Right ventricle myocardium inferior (tissue), 1 donor: ENCODE data around the gene MNT. TPM values are rescaled to one million over a fixed set of nuclear protein-coding genes. Genes with fewer than 3 reads are reported as not detected.
"Not testable (repeated sequence)": the region's sequence is repeated elsewhere in the genome, so short reads cannot be mapped to it uniquely, and the experiment has no call there.

Source experiments
- ATAC-seq: fragments of 200-7000 bp; cut with Tn5 transposase; one replicate; pipeline ENCODE4 v1.9.1; 2020; ENCODE audit warnings: mild to moderate bottlenecking, moderate library complexity
- DNase-seq: peaks from one replicate; pipeline ENCODE4 v3.0.0; 2021; ENCODE audit errors: missing footprints
- intact Hi-C: fragments of 100-400 bp; cut with DNase I; formaldehyde crosslinking; loops from one replicate; pipeline ENCODE4 v1.11.0; 2022
- long read RNA-seq: library from polyadenylated mRNA; unstranded; transcript quantifications from one replicate; pipeline ENCODE4 v2.0.0, GENCODE V29; 2021
- total RNA-seq: library from RNA; stranded (reverse); fragmentation: NEBNext Ultra II Directional; extraction: Animal tissue kit (Norgen Biotek cat#: 25700); gene quantifications from one replicate; pipeline ENCODE4 v1.2.1, GENCODE V29; 2021
- donor health status: DM: no; HTN: yes; CAD: no; lungs with severe emphysema.

Gene MNT, protein sequence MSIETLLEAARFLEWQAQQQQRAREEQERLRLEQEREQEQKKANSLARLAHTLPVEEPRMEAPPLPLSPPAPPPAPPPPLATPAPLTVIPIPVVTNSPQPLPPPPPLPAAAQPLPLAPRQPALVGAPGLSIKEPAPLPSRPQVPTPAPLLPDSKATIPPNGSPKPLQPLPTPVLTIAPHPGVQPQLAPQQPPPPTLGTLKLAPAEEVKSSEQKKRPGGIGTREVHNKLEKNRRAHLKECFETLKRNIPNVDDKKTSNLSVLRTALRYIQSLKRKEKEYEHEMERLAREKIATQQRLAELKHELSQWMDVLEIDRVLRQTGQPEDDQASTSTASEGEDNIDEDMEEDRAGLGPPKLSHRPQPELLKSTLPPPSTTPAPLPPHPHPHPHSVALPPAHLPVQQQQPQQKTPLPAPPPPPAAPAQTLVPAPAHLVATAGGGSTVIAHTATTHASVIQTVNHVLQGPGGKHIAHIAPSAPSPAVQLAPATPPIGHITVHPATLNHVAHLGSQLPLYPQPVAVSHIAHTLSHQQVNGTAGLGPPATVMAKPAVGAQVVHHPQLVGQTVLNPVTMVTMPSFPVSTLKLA
- 10.9 TPM for total RNA-seq
- long read RNA-seq, partial matches to known transcripts = 0 of 2 reads
- long read RNA-seq, other reads (novel, unspliced or antisense) = 2 of 2 reads

DNA sequence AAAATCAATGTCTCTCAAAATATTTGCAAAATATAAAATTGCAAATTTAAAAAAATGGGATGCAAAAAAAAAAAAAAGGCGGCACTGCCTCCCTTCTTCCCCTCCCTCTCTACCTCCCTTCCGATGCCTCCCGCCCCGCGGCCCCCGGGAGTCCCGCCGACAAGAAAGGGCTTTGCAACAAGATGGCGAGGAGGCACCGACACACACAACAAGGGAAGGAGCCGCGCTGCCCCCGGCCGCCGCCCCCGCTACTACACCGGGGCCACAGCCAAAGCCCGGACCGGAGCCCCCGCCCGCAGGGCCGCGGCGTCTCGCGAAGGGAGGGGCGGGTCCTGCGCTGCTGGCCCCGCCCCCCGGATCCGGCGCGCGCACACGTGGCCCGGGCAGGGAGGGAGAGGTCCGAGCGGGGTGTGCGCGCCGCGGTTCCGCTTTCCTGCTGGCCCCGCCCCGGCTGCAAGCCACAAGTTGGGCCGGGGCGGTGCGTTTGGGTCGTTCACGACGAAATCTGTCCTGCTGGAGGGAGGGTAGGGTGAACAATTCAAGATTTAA lies at the start of gene MNT:
TSS of gene MNT (minus strand) at position 184 of the 549 bp plus-strand sequence. CDS start 348 bp downstream, outside the sequence.
- intact Hi-C loops = loop anchor here (1.0 to 5.0 kb wide), 3 partner anchors 8 to 311 kb away; partner anchors contain the start of genes CLUH, SGSM2 and TSR1
- ATAC-seq (peak; percentile 68), DNase-seq (peak; percentile 98)

DNA sequence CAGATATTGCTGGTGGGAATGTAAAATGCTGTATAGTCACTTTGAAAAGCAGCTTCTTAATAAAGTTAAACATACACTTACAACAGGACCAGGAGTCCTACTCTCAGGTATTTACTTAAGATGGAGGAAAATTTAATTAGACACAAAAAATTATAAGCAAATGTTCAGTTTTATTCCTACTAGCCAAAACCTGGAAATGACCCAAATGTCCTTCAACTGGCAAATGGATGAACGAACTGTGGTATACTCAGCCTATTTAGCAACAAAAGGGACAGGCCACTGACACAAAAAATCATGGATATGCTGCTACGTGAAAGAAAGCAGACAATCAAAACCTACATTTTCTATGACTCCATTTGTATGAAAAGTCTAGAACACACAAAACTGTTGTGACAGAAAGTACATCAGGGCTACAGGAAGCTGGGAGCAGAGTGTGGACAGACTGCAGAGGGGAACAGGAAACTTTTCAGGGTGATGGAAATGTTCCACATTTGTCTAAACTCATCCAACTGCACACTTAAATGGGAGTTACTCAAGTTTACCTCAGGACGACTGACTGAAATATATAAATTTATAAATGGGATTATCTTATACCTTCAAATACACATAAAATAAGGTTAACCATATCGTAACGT lies 49.3 kb upstream of the MNT start:
- intact Hi-C loops = no loop called here
- ATAC-seq (no peak), DNase-seq (no peak)

DNA sequence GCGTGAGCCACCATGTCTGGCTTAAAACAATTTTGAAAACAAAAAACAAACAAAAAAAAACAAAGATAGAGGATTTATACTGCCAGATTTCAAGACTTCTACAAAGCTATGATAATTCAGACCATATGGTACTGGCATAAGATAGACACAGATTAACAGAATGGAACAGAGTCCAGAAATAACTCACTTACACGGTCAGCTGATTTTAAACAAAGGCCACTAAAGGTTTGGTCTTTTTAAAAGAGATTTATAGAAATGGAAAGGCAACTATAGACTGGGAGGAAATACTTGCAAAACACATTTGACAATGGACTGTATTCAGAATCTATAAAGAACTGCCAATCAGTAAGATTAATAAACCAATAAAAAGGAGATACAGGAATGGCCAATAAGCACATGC lies 48.6 kb upstream of the MNT start:
- DNase-seq (no peak), ATAC-seq (no peak)
- intact Hi-C loops = no loop called here

DNA sequence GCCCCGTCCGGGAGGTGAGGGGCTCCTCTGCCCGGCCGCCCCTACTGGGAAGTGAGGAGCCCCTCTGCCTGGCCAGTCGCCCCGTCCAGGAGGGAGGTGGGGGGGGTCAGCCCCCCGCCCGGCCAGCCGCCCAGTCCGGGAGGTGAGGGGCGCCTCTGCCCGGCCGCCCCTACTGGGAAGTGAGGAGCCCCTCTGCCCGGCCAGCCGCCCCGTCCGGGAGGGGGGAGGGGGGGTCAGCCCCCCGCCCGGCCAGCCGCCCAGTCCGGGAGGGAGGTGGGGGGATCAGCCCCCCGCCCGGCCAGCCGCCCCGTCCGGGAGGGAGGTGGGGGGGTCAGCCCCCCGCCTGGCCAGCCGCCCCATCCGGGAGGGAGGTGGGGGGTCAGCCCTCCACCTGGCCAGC lies 46.6 kb upstream of the MNT start:
- DNase-seq, intact Hi-C loops, ATAC-seq: not testable (repeated sequence)

DNA sequence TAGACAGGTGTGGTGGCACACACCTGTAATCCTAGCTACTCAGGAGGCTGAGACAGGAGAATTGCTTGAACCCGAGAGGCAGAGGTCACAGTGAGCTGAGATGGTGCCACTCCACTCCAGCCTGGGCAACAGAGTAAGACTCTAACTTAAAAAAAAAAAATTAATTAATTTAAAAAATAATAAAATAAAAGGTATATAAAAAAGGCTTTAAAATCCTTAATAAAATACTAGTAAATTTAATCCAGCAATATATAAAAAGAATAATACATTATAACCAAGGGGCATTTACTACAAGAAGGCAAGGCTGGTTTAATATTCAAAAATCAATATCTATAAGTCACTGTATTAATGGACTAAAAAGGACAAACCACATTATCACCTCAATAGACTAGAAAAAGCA lies 44.8 kb upstream of the MNT start:
- intact Hi-C loops = no loop called here
- no peak for ATAC-seq
- DNase-seq = no peak

DNA sequence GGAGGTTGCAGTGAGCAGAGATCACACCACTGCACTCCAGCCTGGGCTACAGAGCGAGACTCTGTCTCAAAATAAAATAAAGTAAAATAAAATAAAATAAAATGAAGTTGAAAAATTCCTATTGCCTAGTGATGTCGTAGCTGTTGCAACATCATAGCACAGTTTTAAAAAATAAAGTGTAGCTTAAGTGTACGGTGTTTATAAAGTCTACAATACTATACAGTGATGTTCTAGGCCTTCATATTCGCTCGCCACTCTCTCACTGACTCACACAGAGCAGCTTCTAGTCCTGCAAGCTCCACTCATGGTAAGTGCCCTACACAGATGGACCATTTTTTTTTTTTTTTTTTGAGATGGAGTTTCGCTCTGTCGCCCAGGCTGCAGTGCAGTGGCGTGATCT lies 43.5 kb upstream of the MNT start:
- DNase-seq (no peak), ATAC-seq (no peak)
- intact Hi-C loops = no loop called here

DNA sequence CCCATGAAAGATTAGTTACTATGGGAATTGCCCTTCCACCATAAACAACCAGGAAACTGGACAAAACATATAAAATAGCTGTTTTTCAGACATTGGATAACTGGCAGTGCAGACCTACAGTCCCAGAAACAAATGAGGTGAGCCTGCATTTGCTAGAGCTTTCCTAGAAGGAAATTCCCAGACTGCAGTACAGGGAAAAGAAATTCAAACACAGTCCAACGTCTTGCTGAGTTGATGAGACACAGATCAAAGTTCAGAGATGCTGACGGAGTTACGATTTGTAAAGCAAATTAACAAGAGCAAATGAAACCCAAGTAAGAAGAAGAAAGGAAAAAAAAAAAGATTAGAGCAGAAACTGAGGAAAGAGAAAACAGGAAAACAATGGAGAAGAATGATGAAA lies 41.3 kb upstream of the MNT start:
- no peak for DNase-seq
- intact Hi-C loops = no loop called here
- no peak for ATAC-seq

DNA sequence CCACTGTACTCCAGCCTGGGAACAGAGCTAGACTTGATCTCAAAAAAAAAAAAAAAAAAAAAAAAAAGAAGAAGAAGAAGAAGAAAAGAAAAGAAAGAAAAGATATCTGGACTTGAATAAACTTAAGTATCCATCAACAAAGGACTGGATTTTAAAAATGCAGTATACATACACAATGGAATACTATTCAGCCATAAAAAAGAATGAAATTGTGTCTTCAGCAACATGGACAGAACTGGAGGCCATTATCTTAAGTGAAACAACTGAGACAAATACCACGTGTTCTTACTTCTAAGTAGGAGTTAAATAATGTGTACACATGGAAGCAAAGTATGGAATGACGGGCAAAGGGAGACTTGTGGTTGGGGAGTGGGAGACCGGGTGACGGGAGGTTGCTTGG lies 40.1 kb upstream of the MNT start:
- ATAC-seq (no peak), DNase-seq (no peak)
- intact Hi-C loops = no loop called here

DNA sequence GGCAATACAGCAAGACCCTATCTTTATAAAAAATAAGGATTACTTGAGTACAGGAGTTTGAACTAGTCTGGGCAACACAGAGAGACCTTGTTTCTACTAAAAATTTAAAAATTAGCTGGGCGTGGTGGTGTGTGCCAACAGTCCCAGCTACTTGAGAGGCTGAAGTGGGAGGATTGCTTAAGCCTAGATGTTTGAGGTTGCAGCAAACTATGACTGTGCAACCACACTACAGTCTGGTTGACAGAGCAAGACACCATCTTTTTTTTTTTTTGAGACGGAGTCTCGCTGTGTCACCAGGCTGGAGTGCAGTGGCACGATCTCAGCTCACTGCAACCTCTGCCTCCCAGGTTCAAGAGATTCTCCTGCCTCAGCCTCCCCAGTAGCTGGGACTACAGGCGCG lies 39.1 kb upstream of the MNT start:
- intact Hi-C loops, ATAC-seq, DNase-seq: not testable (repeated sequence)

DNA sequence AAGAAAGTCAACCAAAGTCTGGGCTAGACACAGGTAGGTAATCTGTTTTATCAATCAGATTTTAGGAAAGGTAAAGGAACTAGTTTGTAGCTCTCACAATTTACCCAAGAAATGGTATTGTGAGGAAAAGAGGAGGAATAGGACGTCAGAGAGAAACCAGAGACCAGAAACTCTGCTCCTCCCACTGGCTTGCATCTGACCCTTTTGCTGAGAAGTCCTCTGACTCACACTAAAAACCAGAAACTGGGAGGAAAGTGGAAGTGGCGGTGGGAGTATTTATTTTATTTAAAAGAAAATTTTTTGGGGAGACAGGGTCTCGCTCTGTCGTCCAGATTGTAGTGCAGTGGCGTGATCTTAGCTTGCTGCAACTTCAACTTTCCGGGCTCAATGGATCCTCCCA lies 38.0 kb upstream of the MNT start:
- no peak for DNase-seq
- intact Hi-C loops = no loop called here
- ATAC-seq = no peak

DNA sequence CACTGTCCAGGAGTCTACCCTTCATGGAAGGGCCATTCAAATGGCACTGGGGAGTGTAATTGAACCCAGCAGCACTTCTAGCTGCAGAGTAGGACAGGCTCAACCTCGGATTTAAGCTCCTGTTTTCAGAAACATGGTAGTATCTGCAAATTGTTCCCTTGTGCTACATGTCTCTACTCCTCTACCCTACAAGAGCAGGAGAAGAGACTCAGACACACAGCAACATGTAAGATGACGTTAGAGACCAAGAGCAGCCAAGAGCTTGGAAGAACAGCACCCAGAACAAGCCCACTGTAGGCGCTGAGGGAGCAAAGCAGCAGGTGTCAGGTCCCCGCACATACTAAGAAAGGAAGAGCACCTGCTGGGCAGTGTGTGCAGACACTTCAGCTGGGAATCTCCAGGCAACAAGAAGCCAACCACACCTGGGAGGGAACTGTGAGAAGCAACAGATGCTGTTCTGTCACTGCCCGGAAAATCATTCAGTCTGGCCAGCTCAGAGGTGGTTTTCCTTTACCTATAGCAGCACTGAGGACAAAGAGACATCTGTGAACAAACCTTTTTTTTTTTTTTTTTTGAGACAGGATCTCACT lies 35.6 kb upstream of the MNT start:
- intact Hi-C loops = no loop called here
- no peak for ATAC-seq
- no peak for DNase-seq

DNA sequence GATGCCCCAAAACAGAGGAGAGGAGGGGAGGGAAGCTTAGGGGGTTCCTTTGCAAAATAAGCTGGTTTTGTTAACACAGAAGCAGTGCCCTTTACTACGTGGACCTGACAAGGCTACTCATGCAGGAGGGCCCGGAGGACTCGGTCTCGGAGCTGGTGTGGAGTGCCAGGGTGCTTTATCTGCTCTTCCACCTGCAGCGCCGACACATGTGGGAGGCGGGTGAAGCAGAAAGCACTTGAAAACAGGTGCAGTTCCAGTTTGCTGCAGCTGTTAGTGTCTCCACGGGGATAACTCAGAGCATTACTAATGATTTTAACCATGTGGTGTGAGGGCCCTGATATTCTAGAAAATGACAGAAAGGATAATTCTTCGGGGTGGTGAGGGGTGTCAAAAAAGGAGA lies 35.0 kb upstream of the MNT start:
- no peak for ATAC-seq
- intact Hi-C loops = no loop called here

DNA sequence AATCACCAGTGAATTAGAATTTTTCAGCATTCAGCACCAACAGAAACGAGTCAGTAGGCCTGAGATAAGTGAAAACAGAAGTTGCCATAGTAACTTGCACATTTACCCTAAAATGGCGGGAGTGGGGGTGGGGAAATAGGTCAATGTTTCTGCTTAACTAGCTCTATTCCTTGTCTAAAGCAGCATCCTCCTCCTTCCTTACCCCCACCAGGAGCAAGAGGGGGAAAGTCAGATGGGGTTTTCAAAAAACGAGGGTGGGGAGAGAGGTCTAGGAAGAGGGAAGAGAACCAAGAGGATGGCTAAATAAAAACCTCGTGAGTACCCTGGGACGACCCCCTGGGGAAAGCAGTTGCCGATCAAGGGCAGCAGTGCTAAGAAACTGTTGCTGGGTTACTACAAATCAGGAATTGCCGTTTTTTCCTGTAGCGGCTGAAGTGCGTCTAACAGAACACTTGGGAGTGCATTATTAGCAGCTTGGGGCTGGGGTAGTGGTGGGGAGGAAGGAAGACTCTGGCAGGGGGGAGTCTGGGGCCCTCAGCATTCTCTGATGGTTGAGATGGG lies 34.4 kb upstream of the MNT start:
- no peak for ATAC-seq
- intact Hi-C loops = no loop called here

More for the DNA sequence above, 35.0 kb upstream of the MNT start:
- no peak for DNase-seq

DNA sequence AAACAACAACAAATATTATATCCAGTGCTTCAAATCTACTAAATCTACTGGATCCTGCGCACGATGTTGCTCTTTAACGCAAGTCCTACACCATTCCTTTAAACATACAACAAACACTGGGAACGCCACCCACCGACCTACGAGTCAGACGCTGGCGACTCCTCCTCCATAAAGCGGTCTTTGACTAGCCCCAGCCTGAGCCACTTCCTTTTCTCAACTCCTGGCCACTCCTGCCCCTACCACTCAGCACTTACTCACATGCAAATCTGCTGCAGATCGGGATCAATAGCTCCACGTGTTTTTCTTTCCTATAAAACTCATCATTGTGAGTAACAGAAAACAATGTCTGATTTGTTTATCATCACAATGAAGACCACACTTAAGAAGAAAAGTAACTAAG lies 32.8 kb upstream of the MNT start:
- intact Hi-C loops = no loop called here
- DNase-seq (no peak), ATAC-seq (no peak)

More for the DNA sequence above, 34.4 kb upstream of the MNT start:
- DNase-seq = no peak

DNA sequence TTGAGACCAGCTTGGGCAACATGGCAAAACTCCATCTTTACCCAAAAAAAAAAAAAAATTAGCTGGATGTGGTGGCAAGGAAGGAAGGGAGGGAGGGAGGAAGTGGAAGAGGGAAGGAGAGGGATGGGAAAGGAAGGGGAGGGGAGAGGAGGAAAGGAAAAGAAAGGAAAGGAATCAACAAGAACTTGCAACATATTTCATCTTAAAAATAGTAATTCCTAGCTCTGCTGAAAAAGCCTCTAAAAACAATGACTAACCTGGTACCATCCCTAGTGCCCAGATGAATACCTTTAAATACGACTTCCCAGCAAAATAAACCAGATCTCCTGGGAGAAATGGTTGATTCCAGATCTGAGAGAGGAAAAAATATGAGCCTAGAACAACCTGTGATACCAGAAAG lies 27.1 kb upstream of the MNT start:
- intact Hi-C loops = no loop called here
- no peak for ATAC-seq
- DNase-seq = no peak

DNA sequence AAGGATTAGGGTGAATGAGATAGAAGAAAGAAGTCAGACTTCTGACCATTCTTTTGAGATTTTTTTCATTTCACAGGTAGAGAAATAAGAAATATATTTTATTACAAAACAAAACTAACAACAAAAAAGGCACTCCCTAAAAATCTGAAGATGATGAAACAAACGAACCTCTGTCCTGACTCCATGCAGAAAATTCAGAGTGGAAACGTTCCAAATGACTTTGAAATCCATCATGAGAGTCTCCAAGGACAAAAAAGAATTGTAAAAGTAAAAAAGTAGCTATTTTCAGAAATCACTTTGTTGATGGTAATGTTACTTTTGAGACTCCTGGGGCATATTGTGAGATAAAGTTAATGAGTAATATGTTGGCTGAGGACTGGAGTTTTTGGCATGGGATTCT lies 26.4 kb upstream of the MNT start:
- intact Hi-C loops = no loop called here
- no peak for ATAC-seq
- no peak for DNase-seq

DNA sequence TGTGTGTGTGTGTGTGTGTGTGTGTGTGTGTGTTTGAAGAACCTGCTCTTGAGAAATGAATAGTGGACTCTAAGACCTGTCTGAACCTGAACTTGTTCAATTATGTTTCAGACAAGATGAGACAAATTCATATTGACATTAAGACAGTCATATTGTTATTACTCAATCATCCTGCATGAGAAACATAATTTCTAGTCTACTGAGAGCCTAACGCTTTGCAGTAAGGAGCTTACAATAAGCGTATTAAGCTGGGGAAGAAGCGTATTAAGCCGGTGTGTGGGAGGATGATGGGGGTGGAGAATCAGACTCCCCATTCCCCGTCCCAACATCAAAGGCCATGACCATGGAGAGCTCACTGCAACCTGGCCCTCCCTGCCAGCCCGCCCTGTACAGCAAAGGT lies 22.4 kb upstream of the MNT start:
- intact Hi-C loops = no loop called here
- ATAC-seq = no peak

DNA sequence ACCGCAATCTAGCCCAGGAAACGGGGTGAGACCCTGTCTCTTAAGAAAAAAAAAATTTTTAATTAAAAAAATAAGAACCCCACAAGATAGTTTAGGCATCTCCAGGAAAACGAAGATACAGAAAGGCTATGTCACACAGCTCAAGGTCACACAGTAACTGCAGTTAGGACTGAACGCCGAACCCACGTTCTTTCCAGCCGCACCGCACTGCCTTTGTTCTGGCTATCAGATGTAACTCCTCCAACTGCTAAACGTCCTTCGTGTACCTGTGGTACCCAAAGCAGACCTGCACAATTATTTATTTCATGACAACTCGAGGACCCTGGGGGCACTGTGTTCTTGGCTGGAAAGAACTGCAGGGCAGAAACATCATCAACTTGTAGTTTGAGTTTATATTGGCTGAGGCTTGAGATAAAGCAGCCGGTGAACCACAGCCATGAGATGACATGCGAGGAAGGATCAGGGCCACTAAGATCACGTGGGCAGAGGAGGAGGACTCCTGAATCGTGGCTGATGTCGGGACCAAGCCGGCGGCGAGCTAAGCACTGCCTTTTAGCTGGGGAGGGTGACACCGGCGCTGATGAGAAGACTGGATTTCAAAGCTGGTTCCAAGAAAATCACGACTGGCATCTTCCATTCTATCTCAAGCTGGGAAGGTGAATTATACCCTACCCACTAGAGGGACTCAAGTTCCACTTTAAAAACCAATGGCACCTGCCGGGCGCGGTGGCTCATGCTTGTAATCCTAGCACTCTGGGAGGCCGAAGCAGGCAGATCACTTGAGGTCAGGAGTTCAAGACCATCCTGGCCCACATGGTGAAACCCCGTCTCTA lies 20.7 kb upstream of the MNT start:
- intact Hi-C loops = no loop called here
- ATAC-seq (no peak), DNase-seq (no peak)

More for the DNA sequence above, 22.4 kb upstream of the MNT start:
- no peak for DNase-seq
